CD14-positive monocyte (primary cell): ENCODE measurements around the gene OR4Q2. TPM values are rescaled to one million over a fixed set of nuclear protein-coding genes. Genes with fewer than 3 reads are reported as not detected.

Source experiments
- DNase-seq, 3 donors: peaks; one replicate each; pipeline ENCODE4 v3.0.0-alpha.2; 2011 to 2022
- H2AFZ ChIP-seq: 2 replicates; pipeline ENCODE4 v1.6.0; 2012; ENCODE audit warnings: mild to moderate bottlenecking, low read depth, low read length, inconsistent platforms; ENCODE audit not compliant: insufficient read depth, poor library complexity, severe bottlenecking
- H3K27ac ChIP-seq, 2 donors: 1 replicate in 1 of 2; 2 replicates in 1 of 2; pipeline ENCODE4 v1.5.1; 2012 to 2013; ENCODE audit warnings: low read length in 2 of 2, control low read depth in 1 of 2, inconsistent platforms in 1 of 2, low read depth in 1 of 2, mild to moderate bottlenecking in 1 of 2
- H3K27me3 ChIP-seq, 2 donors: one replicate each; pipeline versions ENCODE4 v1.6.0 to v1.6.1; 2011 to 2013; ENCODE audit warnings: low read length in 2 of 2; ENCODE audit not compliant: control insufficient read depth in 2 of 2, insufficient read depth in 2 of 2
- H3K36me3 ChIP-seq, 2 donors: replicated peaks in 1 of 2; 1 replicate in 1 of 2; 2 replicates in 1 of 2; pipeline versions ENCODE4 v1.5.1 to v1.6.1; 2012 to 2013; ENCODE audit warnings: low read length in 2 of 2, control low read depth in 1 of 2, inconsistent platforms in 1 of 2, mild to moderate bottlenecking in 1 of 2; ENCODE audit not compliant: insufficient read depth in 2 of 2, control insufficient read depth in 1 of 2
- H3K4me1 ChIP-seq, 2 donors: 1 replicate in 1 of 2; 2 replicates in 1 of 2; pipeline versions ENCODE4 v1.5.1 to v1.6.1; 2012 to 2013; ENCODE audit warnings: low read length in 2 of 2, control low read depth in 1 of 2, inconsistent platforms in 1 of 2, mild to moderate bottlenecking in 1 of 2, moderate library complexity in 1 of 2; ENCODE audit not compliant: insufficient read depth in 2 of 2, control insufficient read depth in 1 of 2
- H3K4me2 ChIP-seq: replicated peaks from 2 replicates; pipeline ENCODE3; 2012; ENCODE audit warnings: low read length, moderate library complexity, mild to moderate bottlenecking; ENCODE audit not compliant: poor library complexity, severe bottlenecking; ENCODE audit errors: extremely low read depth
- H3K4me3 ChIP-seq, 3 experiments: fragments of 200-600 bp in 1 of 3; sonication (generic) in 1 of 3; replicated peaks in 1 of 3; 1 replicate in 2 of 3; 2 replicates in 1 of 3; pipeline ENCODE4 v1.5.1; 2011 to 2013; ENCODE audit warnings: low read length in 3 of 3, mild to moderate bottlenecking in 3 of 3, control low read depth in 2 of 3, low read depth in 2 of 3, inconsistent platforms in 1 of 3, moderate library complexity in 1 of 3
- H3K79me2 ChIP-seq: 2 replicates; pipeline ENCODE4 v1.6.0; 2012; ENCODE audit warnings: mild to moderate bottlenecking, control low read depth, inconsistent platforms, low read length, moderate library complexity; ENCODE audit not compliant: insufficient read depth
- H3K9ac ChIP-seq: 2 replicates; pipeline ENCODE4 v1.6.0; 2017; ENCODE audit warnings: low read length, mild to moderate bottlenecking; ENCODE audit not compliant: insufficient read depth, poor library complexity, severe bottlenecking
- H3K9me3 ChIP-seq, 2 donors: replicated peaks in 1 of 2; 1 replicate in 1 of 2; 2 replicates in 1 of 2; pipeline versions ENCODE4 v1.5.1 to v1.6.1; 2012 to 2013; ENCODE audit warnings: low read length in 2 of 2, control low read depth in 1 of 2; ENCODE audit not compliant: control insufficient read depth in 1 of 2, insufficient read depth in 1 of 2
- H4K20me1 ChIP-seq: 2 replicates; pipeline ENCODE4 v1.6.0; 2012; ENCODE audit warnings: mild to moderate bottlenecking, low read length, control low read depth, moderate library complexity; ENCODE audit not compliant: insufficient read depth
- H3K27ac Mint-ChIP-seq, 7 donors: one replicate each; pipeline ENCODE4 v1.8.0; 2020; ENCODE audit warnings: mild to moderate bottlenecking in 7 of 7, mixed read lengths in 7 of 7, moderate library complexity in 6 of 7, inconsistent platforms in 2 of 7
- H3K27me3 Mint-ChIP-seq, 3 donors: one replicate each; pipeline ENCODE4 v1.8.0; 2021 to 2022; ENCODE audit warnings: low read depth in 3 of 3, mild to moderate bottlenecking in 3 of 3, mixed read lengths in 3 of 3, moderate library complexity in 3 of 3, inconsistent platforms in 1 of 3
- H3K36me3 Mint-ChIP-seq, 2 donors: one replicate each; pipeline ENCODE4 v1.8.0; 2020; ENCODE audit warnings: mixed read lengths in 2 of 2, inconsistent platforms in 1 of 2, mild to moderate bottlenecking in 1 of 2
- H3K4me1 Mint-ChIP-seq: one replicate; pipeline ENCODE4 v1.8.0; 2020; ENCODE audit warnings: mild to moderate bottlenecking, mixed read lengths
- H3K4me3 Mint-ChIP-seq, 2 donors: one replicate each; pipeline ENCODE4 v1.8.0; 2020; ENCODE audit warnings: mild to moderate bottlenecking in 2 of 2, mixed read lengths in 2 of 2, moderate library complexity in 1 of 2
- H3K9me3 Mint-ChIP-seq, 7 donors: one replicate each; pipeline ENCODE4 v1.8.0; 2020 to 2022; ENCODE audit warnings: mixed read lengths in 7 of 7, mild to moderate bottlenecking in 6 of 7, moderate library complexity in 6 of 7, inconsistent platforms in 2 of 7
- CTCF ChIP-seq: fragments of 200-600 bp; IDR thresholded peaks from one replicate; pipeline ENCODE4 v1.8.0; 2022; ENCODE audit warnings: antibody characterized with exemption, mild to moderate bottlenecking
- WGBS: methylation state at CpG from one replicate; pipeline ENCODE4 v1.1.5; 2013; ENCODE audit warnings: missing lambda C conversion rate; ENCODE audit not compliant: insufficient coverage; 5-methylcytosine and 5-hydroxymethylcytosine counted together
- intact Hi-C, 2 donors: fragments of 100-400 bp; cut with micrococcal nuclease; formaldehyde crosslinking; loops; one replicate each; pipeline versions ENCODE4 v1.15.0 to v1.15.1; 2023
- polyA plus RNA-seq, 3 donors: library from polyadenylated mRNA; depleted of rRNA in 1 of 3; unstranded in 2 of 3; stranded (reverse) in 1 of 3; fragments of 300-500 nt in 2 of 3; fragments of >200 nt in 1 of 3; fragmentation: Illumina TruSeq in 2 of 3; gene quantifications; 1 replicate in 2 of 3; 2 replicates in 1 of 3; pipeline ENCODE4 v1.2.3, GENCODE V29; 2012 to 2021

The OR4Q2 gene
- polyA plus RNA-seq, 3 donors = not detected

- Mint-ChIP-seq H3K4me3 (no peak overlapping the region), H3K4me1 (no peaks in the 10 kb centered on the region), H3K9me3 (no peaks in the 10 kb centered on the region), H3K36me3 (no peaks in the 10 kb centered on the region), H3K27ac (no peak overlapping the region), H3K27me3 (peaks cover 0 to 2% (median 0%) of the 10 kb centered on the region in 3 donors)
- Histone ChIP-seq H3K9me3 (no peaks in the 10 kb centered on the region), H3K36me3 (no peaks in the 10 kb centered on the region), H3K9ac (no peak overlapping the region), H2AFZ (no peak overlapping the region), H3K79me2 (no peaks in the 10 kb centered on the region), H4K20me1 (no peaks in the 10 kb centered on the region), H3K27me3 (no peaks in the 10 kb centered on the region), H3K4me1 (no peaks in the 10 kb centered on the region), H3K27ac (no peak overlapping the region), H3K4me3 (no peak overlapping the region), H3K4me2 (no peak overlapping the region)
- WGBS = no CpG with 5 or more reads among the region's 1 CpG
- no peak for TF ChIP-seq CTCF
- no peak for DNase-seq
- intact Hi-C loops = no loop called here
These were observed 27.1 kb upstream of the OR4Q2 start for GRCh38 chr14:19974844-19975243.

- WGBS = 100% methylated on average over 1 of the region's 3 CpGs
- H3K27ac ChIP-seq = no peak within 1 kb of the TSS
- Mint-ChIP-seq H3K4me3 (no peak within 1 kb of the TSS), H3K36me3 (no peaks in the 10 kb centered on the region), H3K4me1 (no peaks in the 10 kb centered on the region), H3K9me3 (no peaks in the 10 kb centered on the region), H3K27me3 (peaks cover 0 to 2% (median 0%) of the 10 kb centered on the region in 3 donors), H3K27ac (no peak within 1 kb of the TSS)
- H3K9me3 ChIP-seq = no peaks in the 10 kb centered on the region
- H3K79me2 ChIP-seq = no peaks in the 10 kb centered on the region
- no peak within 1 kb of the TSS for H2AFZ ChIP-seq
- no peaks in the 10 kb centered on the region for H3K27me3 ChIP-seq
- intact Hi-C loops = no loop called here
- no peak within 1 kb of the TSS for H3K4me2 ChIP-seq
- TF ChIP-seq CTCF = no peak
- no peaks in the 10 kb centered on the region for H3K36me3 ChIP-seq
- H3K4me1 ChIP-seq = no peaks in the 10 kb centered on the region
- H4K20me1 ChIP-seq = no peaks in the 10 kb centered on the region
- no peak within 1 kb of the TSS for H3K4me3 ChIP-seq
- DNase-seq = no peak
- H3K9ac ChIP-seq = no peak within 1 kb of the TSS
These were observed 26.7 kb upstream of the OR4Q2 start, which contains the start of gene OR4K15 for GRCh38 chr14:19975291-19975690. Gene OR4K15 (plus strand): TSS chr14:19975591. CDS start chr14:19975591, 0 bp downstream.
